ENCODE data around the gene MVD. TPM values are rescaled to one million over a fixed set of nuclear protein-coding genes. Genes with fewer than 3 reads are reported as not detected.

The MVD gene
- total RNA-seq, 4 donors from 2014 or later = 10.9 to 27.5 (median 16.3) TPM

GRCh38 chr16:88618956-88619667, 43.8 kb downstream of the MVD start:
- no peak for ATAC-seq (ENCODE audit: low FRiP score)
- TF ChIP-seq, protein P1, sequence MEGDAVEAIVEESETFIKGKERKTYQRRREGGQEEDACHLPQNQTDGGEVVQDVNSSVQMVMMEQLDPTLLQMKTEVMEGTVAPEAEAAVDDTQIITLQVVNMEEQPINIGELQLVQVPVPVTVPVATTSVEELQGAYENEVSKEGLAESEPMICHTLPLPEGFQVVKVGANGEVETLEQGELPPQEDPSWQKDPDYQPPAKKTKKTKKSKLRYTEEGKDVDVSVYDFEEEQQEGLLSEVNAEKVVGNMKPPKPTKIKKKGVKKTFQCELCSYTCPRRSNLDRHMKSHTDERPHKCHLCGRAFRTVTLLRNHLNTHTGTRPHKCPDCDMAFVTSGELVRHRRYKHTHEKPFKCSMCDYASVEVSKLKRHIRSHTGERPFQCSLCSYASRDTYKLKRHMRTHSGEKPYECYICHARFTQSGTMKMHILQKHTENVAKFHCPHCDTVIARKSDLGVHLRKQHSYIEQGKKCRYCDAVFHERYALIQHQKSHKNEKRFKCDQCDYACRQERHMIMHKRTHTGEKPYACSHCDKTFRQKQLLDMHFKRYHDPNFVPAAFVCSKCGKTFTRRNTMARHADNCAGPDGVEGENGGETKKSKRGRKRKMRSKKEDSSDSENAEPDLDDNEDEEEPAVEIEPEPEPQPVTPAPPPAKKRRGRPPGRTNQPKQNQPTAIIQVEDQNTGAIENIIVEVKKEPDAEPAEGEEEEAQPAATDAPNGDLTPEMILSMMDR (IDR thresholded peaks at IDR 0.05) = no peak
- DNase-seq (ENCODE audit: low spot score) = no peak

- ATAC-seq (ENCODE audit: low FRiP score) (no peak), DNase-seq (ENCODE audit: low spot score) (no peak)
- TF ChIP-seq, protein P1 (IDR thresholded peaks at IDR 0.05) = no peak
Measured at GRCh38 chr16:88618182-88618955, 44.5 kb downstream of the MVD start.

- ATAC-seq (ENCODE audit: low FRiP score) (no peak), DNase-seq (ENCODE audit: low spot score) (no peak)
- TF ChIP-seq, protein P1 (IDR thresholded peaks at IDR 0.05) = no peak
Measured at GRCh38 chr16:88617268-88618031, 45.4 kb downstream of the MVD start.

GRCh38 chr16:88616736-88617135, 46.2 kb downstream of the MVD start:
- no peak for DNase-seq (ENCODE audit: low spot score)
- no peak for ATAC-seq (ENCODE audit: low FRiP score)
- TF ChIP-seq, protein P1 (IDR thresholded peaks at IDR 0.05) = no peak

GRCh38 chr16:88616320-88616719, 46.6 kb downstream of the MVD start:
- DNase-seq (ENCODE audit: low spot score) = no peak
- no peak for ATAC-seq (ENCODE audit: low FRiP score)
- TF ChIP-seq, protein P1 (IDR thresholded peaks at IDR 0.05) = no peak

- DNase-seq (ENCODE audit: low spot score) (no peak), ATAC-seq (ENCODE audit: low FRiP score) (no peak)
- TF ChIP-seq, protein P1 (IDR thresholded peaks at IDR 0.05) = no peak
Measured at GRCh38 chr16:88614818-88615580, 47.9 kb downstream of the MVD start.
